HG03025 (cell line): ENCODE data around the gene SETBP1.

Experiments
- ATAC-seq: cut with Tn5 transposase; IDR thresholded peaks from one replicate; pipeline ENCODE4 v1.9.1; 2021; ENCODE audit warnings: mild to moderate bottlenecking, moderate library complexity; ENCODE audit not compliant: unreplicated experiment, low FRiP score

The SETBP1 gene

GRCh38 chr18:44807766-44808165 lies 127.1 kb downstream of the SETBP1 start:
- no peak for ATAC-seq

- ATAC-seq: no peak
These were observed 131.0 kb downstream of the SETBP1 start for GRCh38 chr18:44811572-44812125.

GRCh38 chr18:44812426-44812825 lies 131.7 kb downstream of the SETBP1 start:
- ATAC-seq: no peak

- no peak for ATAC-seq
These were observed 132.9 kb downstream of the SETBP1 start for GRCh38 chr18:44813586-44813985.

GRCh38 chr18:44815108-44815507 lies 134.4 kb downstream of the SETBP1 start:
- ATAC-seq: no peak

- ATAC-seq: no peak
These were observed 135.4 kb downstream of the SETBP1 start for GRCh38 chr18:44816050-44816449.

- no peak for ATAC-seq
These were observed 135.8 kb downstream of the SETBP1 start for GRCh38 chr18:44816477-44816876.

GRCh38 chr18:44817831-44818473 lies 137.3 kb downstream of the SETBP1 start:
- ATAC-seq: no peak

- no peak for ATAC-seq
These were observed 138.1 kb downstream of the SETBP1 start for GRCh38 chr18:44818668-44819403.

GRCh38 chr18:44819944-44820510 lies 139.3 kb downstream of the SETBP1 start:
- ATAC-seq: no peak

GRCh38 chr18:44821924-44822323 lies 141.2 kb downstream of the SETBP1 start:
- no peak for ATAC-seq

- no peak for ATAC-seq
These were observed 142.6 kb downstream of the SETBP1 start for GRCh38 chr18:44823286-44823685.

GRCh38 chr18:44823782-44824181 lies 143.1 kb downstream of the SETBP1 start:
- no peak for ATAC-seq

- ATAC-seq: no peak
These were observed 144.2 kb downstream of the SETBP1 start for GRCh38 chr18:44824884-44825283.

- no peak for ATAC-seq
These were observed 146.0 kb downstream of the SETBP1 start for GRCh38 chr18:44826418-44827259.

GRCh38 chr18:44828080-44828479 lies 147.4 kb downstream of the SETBP1 start:
- ATAC-seq: no peak

GRCh38 chr18:44830581-44830980 lies 149.9 kb downstream of the SETBP1 start:
- no peak for ATAC-seq

GRCh38 chr18:44833786-44834185 lies 153.1 kb downstream of the SETBP1 start:
- ATAC-seq: no peak

- ATAC-seq: no peak
These were observed 154.3 kb downstream of the SETBP1 start for GRCh38 chr18:44834867-44835469.

- ATAC-seq: no peak
These were observed 155.0 kb downstream of the SETBP1 start for GRCh38 chr18:44835703-44836102.
